Neuronal stem cell (in vitro differentiated cells): ENCODE data around the gene RASA2.

ENCODE experiments used
- DNase-seq: peaks from one replicate; pipeline ENCODE4 v3.0.0-alpha.2; 2013; ENCODE audit warnings: low spot score
- H2AFZ ChIP-seq: one replicate; pipeline ENCODE4 v1.6.1; 2013; ENCODE audit warnings: mild to moderate bottlenecking, low read length, inconsistent platforms
- H2AK5ac ChIP-seq: 2 replicates; pipeline ENCODE4 v1.6.1; 2013; ENCODE audit warnings: low read depth, mild to moderate bottlenecking, inconsistent platforms, low read length, moderate library complexity, mixed read lengths
- H2BK120ac ChIP-seq: 2 replicates; pipeline ENCODE4 v1.6.1; 2013; ENCODE audit warnings: low read depth, mild to moderate bottlenecking, inconsistent platforms, low read length, moderate library complexity, mixed read lengths
- H2BK12ac ChIP-seq: one replicate; pipeline ENCODE4 v1.6.1; 2013; ENCODE audit warnings: low read length, inconsistent platforms
- H2BK15ac ChIP-seq: 2 replicates; pipeline ENCODE4 v1.6.1; 2013; ENCODE audit warnings: mild to moderate bottlenecking, low read length, inconsistent platforms, mixed read lengths
- H2BK5ac ChIP-seq: one replicate; pipeline ENCODE4 v1.6.1; 2013; ENCODE audit warnings: inconsistent platforms, mild to moderate bottlenecking, low read length, moderate library complexity
- H3K14ac ChIP-seq: one replicate; pipeline ENCODE4 v1.6.1; 2013; ENCODE audit warnings: low read length, inconsistent platforms
- H3K18ac ChIP-seq: 2 replicates; pipeline ENCODE4 v1.6.1; 2013; ENCODE audit warnings: low read length, inconsistent platforms
- H3K23ac ChIP-seq: 2 replicates; pipeline ENCODE4 v1.6.1; 2013; ENCODE audit warnings: low read depth, mild to moderate bottlenecking, mixed read lengths, low read length, inconsistent platforms; ENCODE audit not compliant: poor library complexity
- H3K27ac ChIP-seq: replicated peaks from 3 replicates; pipeline ENCODE4 v1.5.1; 2013; ENCODE audit warnings: low read length, inconsistent platforms
- H3K27me3 ChIP-seq, 3 experiments: 2 replicates each; pipeline ENCODE4 v1.6.1; 2013; ENCODE audit warnings: low read length in 3 of 3, mild to moderate bottlenecking in 2 of 3, inconsistent platforms in 1 of 3, low read depth in 1 of 3, mixed read lengths in 1 of 3, moderate library complexity in 1 of 3; ENCODE audit not compliant: control insufficient read depth in 3 of 3, insufficient read depth in 3 of 3
- H3K36me3 ChIP-seq, 2 donors: replicated peaks in 1 of 2; 2 replicates each; pipeline ENCODE4 v1.6.1; 2013; ENCODE audit warnings: low read length in 2 of 2; ENCODE audit not compliant: control insufficient read depth in 2 of 2, insufficient read depth in 2 of 2
- H3K4ac ChIP-seq: 2 replicates; pipeline ENCODE4 v1.6.1; 2013; ENCODE audit warnings: inconsistent platforms, mild to moderate bottlenecking, low read length, moderate library complexity
- H3K4me1 ChIP-seq, 2 donors: 1 replicate in 1 of 2; 2 replicates in 1 of 2; pipeline ENCODE4 v1.6.1; 2013; ENCODE audit warnings: low read length in 2 of 2, low read depth in 1 of 2; ENCODE audit not compliant: control insufficient read depth in 2 of 2, insufficient read depth in 1 of 2
- H3K4me2 ChIP-seq: one replicate; pipeline ENCODE4 v1.6.1; 2013; ENCODE audit warnings: mild to moderate bottlenecking, low read length, inconsistent platforms; ENCODE audit not compliant: insufficient read depth, poor library complexity, severe bottlenecking
- H3K4me3 ChIP-seq, 2 donors: 2 replicates each; pipeline ENCODE4 v1.5.1; 2013; ENCODE audit warnings: low read length in 2 of 2, mild to moderate bottlenecking in 2 of 2, inconsistent platforms in 1 of 2, moderate library complexity in 1 of 2
- H3K79me1 ChIP-seq: one replicate; pipeline ENCODE4 v1.6.1; 2013; ENCODE audit warnings: low read depth, mild to moderate bottlenecking, inconsistent platforms, low read length, moderate library complexity
- H3K9ac ChIP-seq: one replicate; pipeline ENCODE4 v1.6.1; 2013; ENCODE audit warnings: mild to moderate bottlenecking, low read depth, low read length, inconsistent platforms; ENCODE audit not compliant: poor library complexity
- H3K9me3 ChIP-seq, 2 donors: replicated peaks in 1 of 2; 2 replicates each; pipeline versions ENCODE3 to v1.6.1; 2013; ENCODE audit warnings: low read length in 2 of 2, mild to moderate bottlenecking in 2 of 2, inconsistent platforms in 1 of 2, low read depth in 1 of 2, mixed read lengths in 1 of 2, moderate library complexity in 1 of 2; ENCODE audit not compliant: control insufficient read depth in 2 of 2, insufficient read depth in 1 of 2
- H4K8ac ChIP-seq: one replicate; pipeline ENCODE4 v1.6.1; 2013; ENCODE audit warnings: low read depth, mild to moderate bottlenecking, inconsistent platforms, low read length, moderate library complexity
- H4K91ac ChIP-seq: one replicate; pipeline ENCODE4 v1.6.1; 2013; ENCODE audit warnings: low read length, low read depth, mild to moderate bottlenecking, inconsistent platforms; ENCODE audit not compliant: poor library complexity
- WGBS, 2 donors: extraction: QIAGEN DNeasy Blood & Tissue Kit; methylation state at CpG; one replicate each; pipeline ENCODE4 v1.1.7; 2013; ENCODE audit warnings: missing lambda C conversion rate in 2 of 2, mixed read lengths in 1 of 2; ENCODE audit not compliant: insufficient read length in 2 of 2, insufficient replicate concordance in 1 of 2; ENCODE audit errors: extremely low coverage in 2 of 2; 5-methylcytosine and 5-hydroxymethylcytosine counted together

The RASA2 gene

DNA sequence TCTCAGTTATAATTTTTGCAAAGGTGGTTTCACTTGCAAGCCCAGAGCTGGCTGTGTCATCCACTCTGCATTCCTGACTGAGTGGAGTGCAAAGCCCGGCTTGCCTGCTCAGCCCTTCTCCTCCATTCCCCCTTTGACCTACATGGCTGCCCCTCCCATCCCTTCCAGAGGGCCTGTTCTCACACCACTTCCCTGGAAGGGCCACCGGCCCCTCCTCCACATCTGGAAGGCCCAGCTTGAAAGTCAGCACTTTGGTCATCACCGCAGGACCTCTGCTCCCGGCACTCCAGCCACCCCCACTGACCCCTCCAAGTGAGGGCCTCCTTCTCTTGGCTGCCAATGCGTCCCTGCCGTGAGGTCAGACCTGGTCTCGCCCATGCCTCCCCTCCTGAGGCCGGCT, 177.2 kb downstream of the RASA2 start:
- no peak overlapping the region for H3K18ac ChIP-seq
- no peak overlapping the region for H3K14ac ChIP-seq
- peaks cover 0 to 4% of the 10 kb centered on the region in 2 donors for H3K4me1 ChIP-seq
- no peak overlapping the region for H2BK15ac ChIP-seq
- no peak overlapping the region for H3K9ac ChIP-seq
- peaks cover 2 to 48% (median 24%) of the 10 kb centered on the region in 3 experiments for H3K27me3 ChIP-seq
- H2BK5ac ChIP-seq = no peak overlapping the region
- H2BK120ac ChIP-seq = no peak overlapping the region
- DNase-seq = no peak
- H2BK12ac ChIP-seq = no peak overlapping the region
- no peak overlapping the region for H3K4me3 ChIP-seq
- no peak overlapping the region for H3K4ac ChIP-seq
- peak overlapping the region; percentile 8 for H2AFZ ChIP-seq
- H3K9me3 ChIP-seq = peaks cover 0 to under 1% of the 10 kb centered on the region in 2 donors
- no peak overlapping the region for H3K4me2 ChIP-seq
- no peak overlapping the region for H4K8ac ChIP-seq
- H3K23ac ChIP-seq = no peak overlapping the region
- no CpG with 5 or more reads among the region's 8 CpGs for WGBS, 2 donors
- no peak overlapping the region for H3K27ac ChIP-seq
- H3K36me3 ChIP-seq = no peaks in the 10 kb centered on the region
- no peaks in the 10 kb centered on the region for H3K79me1 ChIP-seq
- no peak overlapping the region for H4K91ac ChIP-seq
- no peak overlapping the region for H2AK5ac ChIP-seq
